Brain microvascular endothelial cell (primary cell): ENCODE results near the gene CACNA1I.

ENCODE experiments used
- DNase-seq: peaks from one replicate; pipeline ENCODE4 v3.0.0-alpha.2; 2020
- H3K27ac ChIP-seq: fragments of 250-450 bp; sonication (Bioruptor Pico); 2 replicates; pipeline ENCODE4 v1.5.1; 2020; ENCODE audit warnings: mild to moderate bottlenecking, moderate library complexity
- H3K27me3 ChIP-seq: fragments of 250-450 bp; sonication (Bioruptor Pico); replicated peaks from 2 replicates; pipeline ENCODE4 v1.5.1; 2020; ENCODE audit warnings: mild to moderate bottlenecking
- H3K36me3 ChIP-seq: fragments of 250-450 bp; sonication (Bioruptor Pico); replicated peaks from 2 replicates; pipeline ENCODE4 v1.5.1; 2020; ENCODE audit warnings: mild to moderate bottlenecking
- H3K4me3 ChIP-seq: 2 replicates; pipeline ENCODE4 v1.5.1; 2011; ENCODE audit warnings: low read depth, mild to moderate bottlenecking, control low read depth, low read length, moderate library complexity
- CTCF ChIP-seq: IDR thresholded peaks from 2 replicates; pipeline ENCODE4 v1.5.1; 2011; ENCODE audit warnings: low read depth, mild to moderate bottlenecking, moderate library complexity, low read length, control low read depth, inconsistent platforms; ENCODE audit errors: missing control alignments
- in situ Hi-C: cut with HindIII; loops from 2 replicates; pipeline ENCODE4 v1.10.0; 2017; ENCODE audit warnings: low sequenced_read_pairs, low pct_ligation_motif_present

The CACNA1I gene

DNA sequence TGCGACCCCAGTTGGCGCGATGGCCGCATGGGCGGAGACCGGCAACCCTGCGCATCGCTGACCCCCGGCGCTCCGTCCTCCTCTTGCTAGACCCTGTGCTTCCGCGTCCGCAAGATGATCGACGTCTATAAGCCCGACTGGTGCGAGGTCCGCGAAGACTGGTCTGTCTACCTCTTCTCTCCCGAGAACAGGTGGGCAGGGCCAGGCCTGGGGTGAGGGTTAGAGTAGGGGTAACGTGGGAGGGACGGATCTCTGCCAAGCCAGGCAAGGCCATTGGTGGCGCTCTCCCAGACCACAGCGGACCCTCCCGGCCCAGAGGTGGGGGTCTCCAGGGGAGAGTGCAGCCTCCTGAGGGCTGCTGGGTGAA is 92.1 kb downstream of the CACNA1I start:
- no peak for TF ChIP-seq CTCF
- no peak overlapping the region for H3K4me3 ChIP-seq
- in situ Hi-C loops = no loop called here
- no peak overlapping the region for H3K27ac ChIP-seq
- peaks cover 50% of the 10 kb centered on the region for H3K27me3 ChIP-seq
- H3K36me3 ChIP-seq = no peaks in the 10 kb centered on the region
- no peak for DNase-seq

- in situ Hi-C loops = no loop called here
- Histone ChIP-seq H3K36me3 (no peaks in the 10 kb centered on the region), H3K27ac (no peak overlapping the region), H3K4me3 (no peak overlapping the region), H3K27me3 (peaks cover 43% of the 10 kb centered on the region)
- DNase-seq = no peak
- no peak for TF ChIP-seq CTCF
Observed at GRCh38 chr22:39663751-39664150, 93.2 kb downstream of the CACNA1I start.

- Histone ChIP-seq H3K27me3 (peaks cover 43% of the 10 kb centered on the region), H3K27ac (no peak overlapping the region), H3K4me3 (no peak overlapping the region), H3K36me3 (no peaks in the 10 kb centered on the region)
- no peak for TF ChIP-seq CTCF
- in situ Hi-C loops = no loop called here
- DNase-seq = no peak
Observed at GRCh38 chr22:39664485-39665200, 94.1 kb downstream of the CACNA1I start.

DNA sequence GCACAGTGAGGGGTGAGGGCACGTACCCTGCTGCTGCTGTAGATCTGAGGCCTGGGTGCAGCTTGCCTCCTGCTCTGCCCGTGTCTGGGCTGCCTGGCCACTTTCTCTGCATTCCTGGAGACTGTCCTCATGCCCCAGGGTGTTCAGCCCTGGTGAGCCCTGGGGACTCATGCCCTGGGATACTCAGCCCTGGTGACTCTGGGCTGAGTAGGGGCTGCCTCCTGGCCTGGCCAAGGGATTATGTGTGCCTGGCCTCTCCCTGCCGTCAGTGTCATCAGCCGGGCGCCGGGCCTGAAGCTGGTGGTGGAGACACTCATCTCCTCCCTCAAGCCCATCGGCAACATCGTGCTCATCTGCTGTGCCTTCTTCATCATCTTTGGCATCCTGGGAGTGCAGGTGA is 94.7 kb downstream of the CACNA1I start:
- Histone ChIP-seq H3K36me3 (no peaks in the 10 kb centered on the region), H3K4me3 (no peak overlapping the region), H3K27me3 (peaks cover 41% of the 10 kb centered on the region), H3K27ac (no peak overlapping the region)
- TF ChIP-seq CTCF = no peak
- DNase-seq = no peak
- in situ Hi-C loops = no loop called here

DNA sequence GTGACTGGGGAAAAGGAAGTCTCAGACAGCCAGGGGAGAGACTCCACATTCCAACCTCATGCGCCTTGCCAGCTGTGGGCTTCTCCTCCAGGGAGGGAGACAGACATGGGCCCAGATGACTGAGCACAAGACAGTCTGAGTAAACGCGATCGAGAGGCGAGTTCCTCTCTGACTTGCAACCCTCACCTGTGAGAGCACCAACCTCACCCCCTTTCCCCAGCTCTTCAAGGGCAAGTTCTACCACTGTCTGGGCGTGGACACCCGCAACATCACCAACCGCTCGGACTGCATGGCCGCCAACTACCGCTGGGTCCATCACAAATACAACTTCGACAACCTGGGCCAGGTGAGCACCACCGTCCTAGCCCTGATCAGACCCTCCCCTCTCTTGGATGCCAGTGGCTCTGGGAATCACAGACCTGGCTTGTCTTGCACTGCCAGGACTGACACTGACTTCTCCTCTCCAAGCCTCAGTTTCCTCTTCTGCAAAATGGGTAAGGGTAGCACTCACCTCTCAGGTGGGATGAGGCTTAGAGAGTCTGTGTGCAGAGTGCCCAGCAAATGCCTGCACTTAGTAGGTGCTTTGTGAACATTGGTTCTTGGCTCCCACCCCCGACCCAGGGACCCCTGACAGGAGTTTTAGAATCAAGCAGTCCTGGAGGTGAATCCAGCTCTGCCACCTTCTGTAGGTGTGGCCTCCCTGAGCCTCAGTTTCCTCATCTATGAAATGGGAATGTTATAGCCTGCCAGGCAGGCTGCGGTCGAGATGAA is 95.3 kb downstream of the CACNA1I start:
- Histone ChIP-seq H3K27me3 (peaks cover 38% of the 10 kb centered on the region), H3K4me3 (no peak overlapping the region)
- DNase-seq = no peak

More for the DNA sequence above, 95.3 kb downstream of the CACNA1I start:
- no peak for TF ChIP-seq CTCF
- no peaks in the 10 kb centered on the region for H3K36me3 ChIP-seq
- no peak overlapping the region for H3K27ac ChIP-seq
- in situ Hi-C loops = no loop called here
